Measurements from ENCODE around the gene IL18R1.
A peak's percentile ranks its signal among the peaks of the same experiment; 100 is the strongest.

Gene IL18R1

GRCh38 chr2:102418421-102418961 is 62.9 kb downstream of the IL18R1 start:
- no peak for TF ChIP-seq CTCF (IDR thresholded peaks at IDR 0.05; ENCODE audit: low read depth, low read length)
- TF ChIP-seq MYC (IDR thresholded peaks at IDR 0.05; ENCODE audit: low read depth, low read length) = 0 out of 2 replicates have a peak, but pooled peaks have one; percentile 18
- DNase-seq (ENCODE audit: low read depth) = peak; percentile 90
- peak overlapping the region; percentile 3 for H3K4me3 ChIP-seq (ENCODE audit: low read depth, low read length)

GRCh38 chr2:102420290-102420689 is 64.7 kb downstream of the IL18R1 start:
- no peak for DNase-seq (ENCODE audit: low read depth)
- no peak overlapping the region for H3K4me3 ChIP-seq (ENCODE audit: low read depth, low read length)
- no peak for TF ChIP-seq MAX (IDR thresholded peaks at IDR 0.05; ENCODE audit: low read depth, low read length)

- no peak for TF ChIP-seq MAX (IDR thresholded peaks at IDR 0.05; ENCODE audit: low read depth, low read length)
- TF ChIP-seq POLR2A (IDR thresholded peaks at IDR 0.05; ENCODE audit: extremely low read depth, insufficient read length) = no peak
- TF ChIP-seq CTCF (IDR thresholded peaks at IDR 0.05; ENCODE audit: low read depth, low read length) = no peak
- no peak for TF ChIP-seq MYC (IDR thresholded peaks at IDR 0.05; ENCODE audit: low read depth, low read length)
- DNase-seq (ENCODE audit: low read depth) = no peak
- no peak overlapping the region for H3K4me3 ChIP-seq (ENCODE audit: low read depth, low read length)
These were observed 66.5 kb downstream of the IL18R1 start for GRCh38 chr2:102421890-102422759.

GRCh38 chr2:102422910-102423309 is 67.3 kb downstream of the IL18R1 start, which contains the start of gene IL18RAP:
TSS of gene IL18RAP (plus strand) at chr2:102423160. CDS start at chr2:102423278, 118 bp downstream.
- H3K4me3 ChIP-seq (ENCODE audit: low read depth, low read length) = no peak within 1 kb of the TSS
- peak; percentile 25 for DNase-seq (ENCODE audit: low read depth)
- no peak for TF ChIP-seq MAX (IDR thresholded peaks at IDR 0.05; ENCODE audit: low read depth, low read length)
- no peak for TF ChIP-seq CTCF (IDR thresholded peaks at IDR 0.05; ENCODE audit: low read depth, low read length)
- no peak for TF ChIP-seq MYC (IDR thresholded peaks at IDR 0.05; ENCODE audit: low read depth, low read length)
- TF ChIP-seq POLR2A (IDR thresholded peaks at IDR 0.05; ENCODE audit: extremely low read depth, insufficient read length) = no peak

- no peak for DNase-seq (ENCODE audit: low read depth)
- H3K4me3 ChIP-seq (ENCODE audit: low read depth, low read length) = no peak overlapping the region
- TF ChIP-seq POLR2A (IDR thresholded peaks at IDR 0.05; ENCODE audit: extremely low read depth, insufficient read length) (no peak), MAX (IDR thresholded peaks at IDR 0.05; ENCODE audit: low read depth, low read length) (no peak), MYC (IDR thresholded peaks at IDR 0.05; ENCODE audit: low read depth, low read length) (no peak), CTCF (IDR thresholded peaks at IDR 0.05; ENCODE audit: low read depth, low read length) (no peak)
These were observed 67.8 kb downstream of the IL18R1 start for GRCh38 chr2:102423368-102423767.

GRCh38 chr2:102424754-102425153 is 69.2 kb downstream of the IL18R1 start:
- peak; percentile 67 for DNase-seq (ENCODE audit: low read depth)
- peak; percentile 70 for TF ChIP-seq MAX (IDR thresholded peaks at IDR 0.05; ENCODE audit: low read depth, low read length)
- TF ChIP-seq POLR2A (IDR thresholded peaks at IDR 0.05; ENCODE audit: extremely low read depth, insufficient read length) = no peak
- TF ChIP-seq MYC (IDR thresholded peaks at IDR 0.05; ENCODE audit: low read depth, low read length) = no peak
- H3K4me3 ChIP-seq (ENCODE audit: low read depth, low read length) = no peak overlapping the region
